GM18861 (cell line): Measurements from ENCODE around the gene GBX2.
"Not testable (repeated sequence)": the region's sequence is repeated elsewhere in the genome, so short reads cannot be mapped to it uniquely, and the experiment has no call there.

ENCODE experiments used
- ATAC-seq: cut with Tn5 transposase; IDR thresholded peaks from one replicate; pipeline ENCODE4 v1.9.1; 2021; ENCODE audit not compliant: unreplicated experiment

Gene GBX2

GRCh38 chr2:236156860-236157194 lies 11.4 kb downstream of the GBX2 start:
- no peak for ATAC-seq

- ATAC-seq: no peak
Measured at GRCh38 chr2:236156095-236156859, 11.9 kb downstream of the GBX2 start.

- no peak for ATAC-seq
Measured at GRCh38 chr2:236155406-236155805, 12.8 kb downstream of the GBX2 start.

- no peak for ATAC-seq
Measured at GRCh38 chr2:236146436-236146835, 21.8 kb downstream of the GBX2 start.

GRCh38 chr2:236143811-236144210 lies 24.4 kb downstream of the GBX2 start:
- no peak for ATAC-seq

- ATAC-seq: not testable (repeated sequence)
Measured at GRCh38 chr2:236141616-236142015, 26.6 kb downstream of the GBX2 start.

- no peak for ATAC-seq
Measured at GRCh38 chr2:236137066-236137465, 31.1 kb downstream of the GBX2 start.

- ATAC-seq: no peak
Measured at GRCh38 chr2:236136538-236136937, 31.6 kb downstream of the GBX2 start.

- ATAC-seq: no peak
Measured at GRCh38 chr2:236133410-236134012, 34.7 kb downstream of the GBX2 start.

GRCh38 chr2:236131073-236131692 lies 37.0 kb downstream of the GBX2 start:
- no peak for ATAC-seq

- no peak for ATAC-seq
Measured at GRCh38 chr2:236130349-236130998, 37.7 kb downstream of the GBX2 start.

GRCh38 chr2:236129935-236130334 lies 38.3 kb downstream of the GBX2 start:
- ATAC-seq: no peak

GRCh38 chr2:236128321-236128720 lies 39.9 kb downstream of the GBX2 start:
- ATAC-seq: no peak

GRCh38 chr2:236127010-236127409 lies 41.2 kb downstream of the GBX2 start:
- ATAC-seq: no peak

GRCh38 chr2:236125541-236125940 lies 42.6 kb downstream of the GBX2 start:
- ATAC-seq: no peak

GRCh38 chr2:236124182-236124893 lies 43.8 kb downstream of the GBX2 start:
- no peak for ATAC-seq

GRCh38 chr2:236123716-236124115 lies 44.5 kb downstream of the GBX2 start:
- ATAC-seq: no peak

GRCh38 chr2:236122236-236122635 lies 46.0 kb downstream of the GBX2 start:
- no peak for ATAC-seq

GRCh38 chr2:236121546-236121945 lies 46.6 kb downstream of the GBX2 start:
- no peak for ATAC-seq

- ATAC-seq: no peak
Measured at GRCh38 chr2:236120829-236121228, 47.4 kb downstream of the GBX2 start.

- ATAC-seq: no peak
Measured at GRCh38 chr2:236120141-236120601, 48.0 kb downstream of the GBX2 start.
